Progenitor cell of endocrine pancreas (in vitro differentiated cells): ENCODE measurements around the gene MORF4L2. TPM values are rescaled to one million over a fixed set of nuclear protein-coding genes. Genes with fewer than 3 reads are reported as not detected.
"Not testable (repeated sequence)": the region's sequence is repeated elsewhere in the genome, so short reads cannot be mapped to it uniquely, and the experiment has no call there.

ENCODE experiments used
- DNase-seq: peaks from one replicate; pipeline ENCODE4 v3.0.0; 2021; ENCODE audit warnings: low spot score; ENCODE audit not compliant: unreplicated experiment
- H3K27ac Mint-ChIP-seq: 2 replicates; pipeline ENCODE4 v1.8.0; 2021; ENCODE audit warnings: mild to moderate bottlenecking, moderate library complexity, mixed read lengths
- H3K27me3 Mint-ChIP-seq: 2 replicates; pipeline ENCODE4 v1.8.0; 2021; ENCODE audit warnings: mixed read lengths
- H3K36me3 Mint-ChIP-seq: 2 replicates; pipeline ENCODE4 v1.8.0; 2022; ENCODE audit warnings: mixed read lengths; ENCODE audit not compliant: insufficient read depth
- H3K4me1 Mint-ChIP-seq: 2 replicates; pipeline ENCODE4 v1.8.0; 2021; ENCODE audit warnings: low read depth, mixed read lengths
- H3K4me3 Mint-ChIP-seq: 2 replicates; pipeline ENCODE4 v1.8.0; 2021; ENCODE audit warnings: low read depth, mild to moderate bottlenecking, moderate library complexity, mixed read lengths
- H3K9me3 Mint-ChIP-seq: 2 replicates; pipeline ENCODE4 v1.8.0; 2021; ENCODE audit warnings: low read depth, mixed read lengths
- total RNA-seq: library from RNA; stranded (reverse); gene quantifications from 2 replicates; pipeline ENCODE4 v1.2.1, GENCODE V29; 2021
- TF ChIP-seq, protein P1 (sequence below): fragments of 200-600 bp; sonication (generic); IDR thresholded peaks from one replicate; pipeline ENCODE4 v1.5.0; 2021; ENCODE audit warnings: antibody characterized with exemption, mild to moderate bottlenecking; ENCODE audit not compliant: unreplicated experiment

MORF4L2 gene
- total RNA-seq, 1 donor from 2014 or later = 479 TPM

DNA sequence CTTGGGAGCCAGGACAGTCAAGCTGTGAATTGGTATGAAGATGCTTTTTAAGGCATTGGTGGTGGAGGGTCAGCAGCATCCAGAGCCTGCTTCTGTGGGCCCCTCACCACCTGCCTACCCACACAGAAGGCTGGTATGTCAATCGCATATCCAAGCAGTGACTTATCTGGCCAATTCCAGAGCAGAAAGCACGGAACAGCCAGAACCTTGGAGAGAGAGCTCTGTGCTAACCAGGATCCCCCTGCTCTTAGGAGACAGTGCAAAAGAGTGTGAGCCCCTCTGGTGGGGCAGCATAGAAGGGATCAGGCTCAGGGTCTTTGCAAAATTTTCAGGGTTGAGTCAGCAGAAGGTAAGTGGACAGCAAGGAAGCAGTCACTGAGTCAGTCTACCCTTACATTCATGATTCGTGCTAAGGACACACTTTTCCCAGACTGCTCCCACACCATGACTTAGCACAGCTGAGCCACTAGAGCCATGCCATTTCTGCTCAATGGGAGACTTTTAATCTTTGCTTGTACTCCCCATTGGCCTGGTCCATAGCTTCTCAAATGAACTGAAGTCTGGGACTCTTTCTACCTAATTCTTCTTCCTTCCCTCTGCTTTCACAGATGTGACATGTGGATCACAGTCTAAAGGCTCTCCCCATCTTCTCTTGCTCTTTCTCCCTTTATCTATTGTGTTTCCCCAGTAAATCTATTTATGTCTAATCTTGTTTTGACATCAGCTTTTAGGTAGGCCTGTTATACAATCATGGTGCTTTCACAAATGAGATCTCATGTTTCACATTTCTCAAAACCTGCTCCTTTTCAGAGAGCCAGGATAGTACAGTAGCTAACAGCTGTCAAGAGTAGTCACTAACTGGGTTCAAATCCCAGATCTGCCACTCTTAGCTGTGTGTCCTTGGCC is 20.0 kb downstream of the MORF4L2 start:
- Mint-ChIP-seq H3K4me3 (no peak overlapping the region), H3K27me3 (peaks cover 16% of the 10 kb centered on the region), H3K4me1 (no peaks in the 10 kb centered on the region), H3K9me3 (no peaks in the 10 kb centered on the region), H3K36me3 (no peaks in the 10 kb centered on the region), H3K27ac (no peak overlapping the region)
- DNase-seq = no peak
- TF ChIP-seq, protein P1, sequence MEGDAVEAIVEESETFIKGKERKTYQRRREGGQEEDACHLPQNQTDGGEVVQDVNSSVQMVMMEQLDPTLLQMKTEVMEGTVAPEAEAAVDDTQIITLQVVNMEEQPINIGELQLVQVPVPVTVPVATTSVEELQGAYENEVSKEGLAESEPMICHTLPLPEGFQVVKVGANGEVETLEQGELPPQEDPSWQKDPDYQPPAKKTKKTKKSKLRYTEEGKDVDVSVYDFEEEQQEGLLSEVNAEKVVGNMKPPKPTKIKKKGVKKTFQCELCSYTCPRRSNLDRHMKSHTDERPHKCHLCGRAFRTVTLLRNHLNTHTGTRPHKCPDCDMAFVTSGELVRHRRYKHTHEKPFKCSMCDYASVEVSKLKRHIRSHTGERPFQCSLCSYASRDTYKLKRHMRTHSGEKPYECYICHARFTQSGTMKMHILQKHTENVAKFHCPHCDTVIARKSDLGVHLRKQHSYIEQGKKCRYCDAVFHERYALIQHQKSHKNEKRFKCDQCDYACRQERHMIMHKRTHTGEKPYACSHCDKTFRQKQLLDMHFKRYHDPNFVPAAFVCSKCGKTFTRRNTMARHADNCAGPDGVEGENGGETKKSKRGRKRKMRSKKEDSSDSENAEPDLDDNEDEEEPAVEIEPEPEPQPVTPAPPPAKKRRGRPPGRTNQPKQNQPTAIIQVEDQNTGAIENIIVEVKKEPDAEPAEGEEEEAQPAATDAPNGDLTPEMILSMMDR = no peak

DNA sequence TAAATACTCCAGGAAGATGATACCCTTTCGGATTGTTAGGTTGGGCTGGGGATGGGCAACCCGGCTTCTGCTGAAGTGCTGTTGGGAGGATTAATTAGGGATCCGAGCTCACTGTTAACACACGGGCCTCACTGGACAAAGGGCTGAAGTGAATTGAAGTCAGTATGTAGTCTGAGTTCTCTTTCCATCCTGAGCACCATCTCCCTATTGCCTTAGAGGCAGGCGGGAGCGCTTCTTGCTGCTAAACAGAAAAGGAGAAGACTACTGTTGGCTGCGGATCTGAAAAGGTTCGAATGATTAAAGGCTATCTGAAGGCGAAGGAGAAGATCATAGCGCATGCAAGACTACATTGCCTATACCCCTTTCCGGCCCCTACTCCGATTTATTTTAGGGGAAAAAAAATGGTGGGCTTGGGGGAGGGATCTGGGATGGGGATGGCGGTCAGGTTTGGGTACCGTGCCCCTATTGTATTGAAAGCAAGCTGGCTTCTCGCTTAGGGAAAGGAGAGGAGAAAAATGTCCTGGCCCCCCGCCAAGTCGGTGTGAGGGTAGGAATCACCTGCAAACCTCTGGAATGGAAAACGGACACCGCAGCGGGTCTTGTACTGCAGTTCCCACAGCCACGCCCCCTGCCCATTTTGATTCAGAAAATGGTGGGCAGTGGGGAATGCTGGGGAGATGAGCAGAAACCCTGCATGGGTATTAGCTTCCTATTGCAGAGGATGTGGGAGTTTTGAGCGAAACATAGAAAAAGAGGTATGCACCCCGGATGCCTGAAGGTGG is 22.3 kb downstream of the MORF4L2 start:
- DNase-seq = no peak
- no peaks in the 10 kb centered on the region for H3K9me3 Mint-ChIP-seq

DNA sequence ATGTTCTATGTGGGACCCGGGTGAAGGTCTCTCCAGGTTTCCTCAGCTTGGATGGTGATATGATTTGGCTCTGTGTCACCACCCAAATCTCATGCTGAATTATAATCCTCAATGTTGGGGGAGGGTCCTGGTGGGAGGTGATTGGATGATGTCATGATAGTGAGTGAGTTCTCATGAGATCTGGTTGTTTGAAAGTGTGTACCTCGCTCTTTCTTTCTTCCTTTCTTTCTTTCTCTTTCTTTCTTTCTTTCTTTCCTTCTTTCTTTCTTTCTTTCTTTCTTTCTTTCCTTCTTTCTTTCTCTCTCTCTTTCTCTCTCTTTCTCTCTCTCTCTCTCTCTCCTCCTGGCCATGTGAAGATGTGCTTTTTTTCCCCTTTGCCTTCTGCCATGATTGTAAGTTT is 27.0 kb downstream of the MORF4L2 start:
- H3K4me1 Mint-ChIP-seq, H3K27ac Mint-ChIP-seq, H3K9me3 Mint-ChIP-seq, H3K4me3 Mint-ChIP-seq, H3K36me3 Mint-ChIP-seq, DNase-seq: not testable (repeated sequence)
- H3K27me3 Mint-ChIP-seq = peaks cover 12% of the 10 kb centered on the region

More for the DNA sequence above, 22.3 kb downstream of the MORF4L2 start:
- Mint-ChIP-seq H3K27ac (no peak overlapping the region), H3K27me3 (peaks cover 16% of the 10 kb centered on the region), H3K4me1 (no peaks in the 10 kb centered on the region), H3K4me3 (peak overlapping the region; percentile 40), H3K36me3 (no peaks in the 10 kb centered on the region)
- TF ChIP-seq, protein P1 = no peak

DNA sequence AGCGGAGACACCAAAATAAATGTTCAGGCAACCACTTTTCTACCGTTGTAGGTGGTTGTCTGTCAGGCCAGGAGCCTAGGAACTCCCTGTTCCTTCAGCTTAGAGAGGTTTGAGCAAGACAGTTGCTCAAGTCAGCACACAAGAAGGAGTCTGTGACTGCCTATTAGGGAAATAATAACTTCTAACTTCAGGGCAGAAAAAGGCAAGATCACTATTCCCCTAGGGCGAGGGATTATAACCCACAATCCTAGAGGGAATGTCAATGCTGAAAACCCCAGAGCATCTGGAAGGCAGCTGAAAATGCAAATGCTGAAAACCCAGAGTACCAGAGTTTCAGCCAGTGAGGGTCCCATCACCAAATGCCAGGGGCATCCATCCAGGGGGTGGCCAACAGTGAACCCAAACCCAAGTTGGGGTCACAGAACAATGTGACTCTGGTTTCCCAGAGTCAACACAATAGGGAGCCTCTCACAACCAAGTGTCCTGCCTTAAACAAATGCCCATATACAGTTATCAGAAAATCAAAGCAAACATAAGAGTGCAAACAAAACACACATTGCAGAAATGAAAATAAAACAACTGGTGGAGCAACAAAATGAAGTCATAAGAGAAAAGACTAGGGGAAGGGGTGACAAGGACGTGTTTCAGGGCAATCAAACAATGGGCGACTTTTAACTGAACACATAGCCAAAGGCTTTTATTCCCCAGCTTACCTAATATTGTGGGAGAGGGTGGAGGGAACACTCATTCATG is 27.6 kb downstream of the MORF4L2 start:
- no peaks in the 10 kb centered on the region for H3K9me3 Mint-ChIP-seq
- no peaks in the 10 kb centered on the region for H3K4me1 Mint-ChIP-seq
- TF ChIP-seq, protein P1 = no peak
- peaks cover 7% of the 10 kb centered on the region for H3K27me3 Mint-ChIP-seq
- H3K27ac Mint-ChIP-seq = no peak overlapping the region
- H3K36me3 Mint-ChIP-seq = no peaks in the 10 kb centered on the region
- H3K4me3 Mint-ChIP-seq = no peak overlapping the region
- DNase-seq = no peak

DNA sequence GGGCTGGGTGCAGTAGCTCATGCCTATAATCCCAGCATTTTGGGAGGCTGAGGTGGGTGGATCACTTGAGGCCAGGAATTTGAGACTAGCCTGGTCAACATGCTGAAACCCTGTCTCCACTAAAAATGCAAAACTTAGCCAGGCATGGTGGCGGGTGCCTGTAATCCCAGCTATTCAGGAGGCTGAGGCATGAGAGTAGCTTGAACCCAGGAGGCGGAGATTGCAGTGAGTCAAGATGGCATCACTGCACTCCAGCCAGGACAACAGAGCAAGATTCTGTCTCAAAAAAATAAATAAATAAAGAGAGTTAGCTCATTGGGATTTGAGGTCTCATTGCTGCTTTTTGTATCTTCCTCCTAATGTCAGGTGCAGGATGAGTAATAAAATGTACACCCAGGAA is 29.4 kb downstream of the MORF4L2 start:
- not testable (repeated sequence) for H3K9me3 Mint-ChIP-seq, H3K27ac Mint-ChIP-seq, DNase-seq, H3K27me3 Mint-ChIP-seq, H3K36me3 Mint-ChIP-seq, H3K4me3 Mint-ChIP-seq, H3K4me1 Mint-ChIP-seq

DNA sequence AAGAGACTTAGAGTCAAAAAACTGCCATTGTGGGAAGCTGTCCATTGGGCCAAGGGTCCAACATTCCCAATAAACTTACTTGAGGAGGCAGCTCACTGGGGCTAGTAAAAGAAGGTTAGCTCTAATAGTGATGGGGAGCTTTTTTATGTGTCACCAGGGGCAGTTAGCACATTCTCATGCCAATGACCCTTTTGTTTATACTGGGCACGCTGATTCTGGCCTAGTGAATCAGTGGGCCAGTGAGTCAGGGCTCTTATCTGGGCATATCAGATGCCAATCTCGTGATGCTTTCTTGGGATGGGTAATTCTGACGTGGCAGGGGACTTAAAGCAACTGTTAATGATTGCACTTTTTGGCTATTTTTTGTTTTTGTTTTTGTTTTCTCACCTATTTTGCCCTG is 29.9 kb downstream of the MORF4L2 start:
- Mint-ChIP-seq H3K4me3 (no peak overlapping the region), H3K4me1 (no peaks in the 10 kb centered on the region), H3K9me3 (no peaks in the 10 kb centered on the region), H3K27ac (no peak overlapping the region), H3K27me3 (no peaks in the 10 kb centered on the region), H3K36me3 (no peaks in the 10 kb centered on the region)
- TF ChIP-seq, protein P1 = no peak
- no peak for DNase-seq

DNA sequence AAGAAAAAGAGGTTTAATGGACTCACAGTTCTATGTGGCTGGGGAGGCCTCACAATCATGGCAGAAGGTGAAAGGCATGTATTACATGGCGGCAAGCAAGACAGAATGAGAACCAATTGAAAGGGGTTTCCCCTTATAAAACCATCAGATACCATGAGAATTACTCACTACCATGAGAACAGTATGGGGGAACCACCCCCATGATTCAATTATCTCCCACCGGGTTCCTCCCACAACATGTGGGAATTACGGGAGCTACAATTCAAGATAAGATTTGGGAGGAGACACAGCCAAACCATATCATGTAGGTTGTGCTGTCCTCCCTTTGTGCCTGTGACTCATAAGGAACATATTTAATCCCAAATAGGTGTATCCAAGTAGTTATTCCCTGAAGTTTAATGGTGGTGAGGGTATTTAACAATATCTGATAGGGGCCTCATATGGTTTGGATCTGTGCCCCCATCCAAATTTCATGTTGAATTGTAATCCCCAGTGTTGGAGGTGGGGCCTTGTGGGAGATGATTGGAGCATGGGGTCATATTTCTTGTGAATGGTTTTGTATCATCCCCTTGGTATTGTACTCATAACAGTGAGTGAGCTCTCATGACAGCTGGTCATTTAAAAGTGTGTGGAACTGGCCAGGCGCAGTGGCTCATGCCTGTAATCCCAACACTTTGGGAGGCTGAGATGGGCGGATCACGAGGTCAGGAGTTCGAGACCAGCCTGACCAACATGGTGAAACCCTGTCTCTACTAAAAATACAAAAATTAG is 31.1 kb downstream of the MORF4L2 start:
- not testable (repeated sequence) for H3K4me1 Mint-ChIP-seq, H3K27ac Mint-ChIP-seq, H3K9me3 Mint-ChIP-seq, H3K4me3 Mint-ChIP-seq, H3K27me3 Mint-ChIP-seq, H3K36me3 Mint-ChIP-seq, DNase-seq
